Measurements from ENCODE around the gene CSTF3. TPM values are rescaled to one million over a fixed set of nuclear protein-coding genes. Genes with fewer than 3 reads are reported as not detected.

CSTF3 gene
- total RNA-seq, 1 donor from 2014 or later = 38.2 TPM

- no peak for DNase-seq (ENCODE audit: low read depth)
Measured at GRCh38 chr11:33043221-33043830, 118.0 kb downstream of the CSTF3 start.

DNA sequence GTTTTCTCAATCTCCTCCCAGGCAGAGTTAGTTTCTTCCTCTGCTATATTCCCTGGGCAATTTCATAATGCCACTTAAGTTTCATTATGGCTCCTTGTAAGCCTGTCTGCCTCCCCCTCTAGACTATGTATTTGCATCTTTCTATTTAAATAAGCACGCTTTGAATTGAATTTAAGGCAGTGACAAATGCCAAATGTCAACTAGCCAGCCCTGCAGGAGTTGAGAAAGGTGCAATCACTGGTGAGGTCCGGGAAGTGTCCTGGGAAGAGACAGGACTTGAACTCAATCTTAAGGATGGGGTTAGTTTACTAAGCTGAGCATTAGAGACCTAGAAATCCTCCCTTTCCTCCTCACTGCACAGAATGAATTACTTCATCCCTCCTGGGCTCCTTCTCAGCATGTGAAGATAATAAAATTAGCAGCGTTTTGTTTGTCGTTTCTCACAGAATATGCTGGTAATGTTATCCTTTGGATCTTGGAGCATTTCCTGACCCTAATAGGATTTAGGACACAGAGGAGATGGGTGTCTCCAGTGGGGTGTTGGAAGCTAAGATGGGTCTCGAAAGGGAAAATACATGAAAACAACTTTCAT lies 120.3 kb downstream of the CSTF3 start:
- DNase-seq (ENCODE audit: low read depth) = no peak

- DNase-seq (ENCODE audit: low read depth) = no peak
Measured at GRCh38 chr11:33040033-33040861, 121.0 kb downstream of the CSTF3 start.

GRCh38 chr11:33039274-33040032 lies 121.8 kb downstream of the CSTF3 start, which contains the start of gene TCP11L1:
TSS of gene TCP11L1 (plus strand) at chr11:33039572. CDS start at chr11:33043774, 4,202 bp downstream.
- DNase-seq (ENCODE audit: low read depth) = peak; percentile 75

- DNase-seq (ENCODE audit: low read depth) = no peak
Measured at GRCh38 chr11:33035011-33035410, 126.3 kb downstream of the CSTF3 start.

Other genes with a start within 250 kb of the CSTF3 start
- 3.3 and 7.0 TPM in 2 replicates for gene DEPDC7, start 145.6 kb downstream of the CSTF3 start, total RNA-seq
- gene TCP11L1, start 121.9 kb downstream of the CSTF3 start, total RNA-seq = 18.4 and 33.4 TPM in 2 replicates
- 122 and 163 TPM in 2 replicates for gene HIPK3, start 95.9 kb upstream of the CSTF3 start, total RNA-seq
- 0.17 and 0.35 TPM in 2 replicates for gene KIAA1549L, start 214.6 kb upstream of the CSTF3 start, total RNA-seq

Data from renal cortical epithelial cell (primary cell).